HepG2 (cell line): Measurements from ENCODE around the gene LATS2. TPM values are rescaled to one million over a fixed set of nuclear protein-coding genes. Genes with fewer than 3 reads are reported as not detected.

Source experiments
- ARNT2 ChIP-seq: sonication (generic); formaldehyde crosslinking; IDR thresholded peaks from 2 replicates; pipeline ENCODE4 v1.8.0; 2022; ENCODE audit warnings: mild to moderate bottlenecking, low read depth, missing genetic modification reagents, moderate library complexity
- CC2D1A ChIP-seq: sonication (generic); formaldehyde crosslinking; IDR thresholded peaks from 2 replicates; pipeline ENCODE4 v1.8.1; 2023; ENCODE audit warnings: mild to moderate bottlenecking, missing genetic modification reagents
- CEBPB ChIP-seq: IDR thresholded peaks from 2 replicates; pipeline ENCODE4 v1.6.1; 2011; ENCODE audit warnings: low read depth, low read length, improper control_type of control experiment, borderline replicate concordance
- DNMT1 ChIP-seq: sonication (generic); formaldehyde crosslinking; IDR thresholded peaks from 2 replicates; pipeline ENCODE4 v1.5.1; 2020; ENCODE audit warnings: mild to moderate bottlenecking, missing genetic modification reagents
- DPF2 ChIP-seq: sonication (generic); formaldehyde crosslinking; IDR thresholded peaks from 2 replicates; pipeline ENCODE4 v1.4.0; 2020; ENCODE audit warnings: mild to moderate bottlenecking, low read depth, missing genetic modification reagents, borderline replicate concordance
- FLYWCH1 ChIP-seq: sonication (generic); formaldehyde crosslinking; IDR thresholded peaks from 2 replicates; pipeline ENCODE4 v1.8.1; 2023; ENCODE audit warnings: mild to moderate bottlenecking, missing genetic modification reagents
- GATA4 ChIP-seq: sonication (generic); IDR thresholded peaks from 2 replicates; pipeline ENCODE4 v1.6.1; 2016; ENCODE audit warnings: antibody characterized with exemption, low read depth, borderline replicate concordance
- GTF2F1 ChIP-seq: fragments of 150-350 bp; IDR thresholded peaks from 2 replicates; pipeline ENCODE4 v1.6.1; 2014; ENCODE audit warnings: low read length
- HOXA5 ChIP-seq: sonication (generic); formaldehyde crosslinking; IDR thresholded peaks from 2 replicates; pipeline ENCODE4 v1.4.0; 2020; ENCODE audit warnings: missing genetic modification reagents
- KDM4B ChIP-seq: sonication (generic); formaldehyde crosslinking; IDR thresholded peaks from 2 replicates; pipeline ENCODE4 v1.4.0; 2020; ENCODE audit warnings: missing genetic modification reagents
- KDM5A ChIP-seq: fragments of 200-600 bp; sonication (generic); IDR thresholded peaks from 2 replicates; pipeline ENCODE4 v1.7.0; 2018; ENCODE audit warnings: antibody characterized with exemption, mild to moderate bottlenecking, low read length, borderline replicate concordance
- MED8 ChIP-seq: sonication (generic); formaldehyde crosslinking; IDR thresholded peaks from 2 replicates; pipeline ENCODE4 v1.8.1; 2023; ENCODE audit warnings: mild to moderate bottlenecking, missing genetic modification reagents; ENCODE audit not compliant: insufficient replicate concordance
- MXD1 ChIP-seq: sonication (generic); formaldehyde crosslinking; IDR thresholded peaks from 2 replicates; pipeline ENCODE4 v1.4.0; 2020; ENCODE audit warnings: mild to moderate bottlenecking, missing genetic modification reagents
- NFKBIZ ChIP-seq: IDR thresholded peaks from 2 replicates; pipeline ENCODE4 v1.6.1; 2018; ENCODE audit warnings: missing genetic modification reagents, missing compliant biosample characterization
- PLRG1 ChIP-seq: fragments of 450-650 bp; conservative IDR thresholded peaks from 2 replicates; pipeline ENCODE4 v1.6.1; 2016
- RARA ChIP-seq: IDR thresholded peaks from 2 replicates; pipeline ENCODE4 v1.6.1; 2016; ENCODE audit warnings: missing genetic modification reagents, missing compliant biosample characterization
- TBX3 ChIP-seq: fragments of 450-650 bp; IDR thresholded peaks from 2 replicates; pipeline ENCODE4 v1.6.1; 2017; ENCODE audit warnings: antibody characterized with exemption, mild to moderate bottlenecking, inconsistent platforms, borderline replicate concordance
- ZBTB21 ChIP-seq: sonication (generic); formaldehyde crosslinking; IDR thresholded peaks from 2 replicates; pipeline ENCODE4 v1.4.0; 2020; ENCODE audit warnings: missing genetic modification reagents
- ZFP36L1 ChIP-seq: sonication (generic); formaldehyde crosslinking; IDR thresholded peaks from 2 replicates; pipeline ENCODE4 v1.8.0; 2022; ENCODE audit warnings: mild to moderate bottlenecking, missing genetic modification reagents, moderate library complexity
- ZNF136 ChIP-seq: sonication (generic); formaldehyde crosslinking; IDR thresholded peaks from 2 replicates; pipeline ENCODE4 v1.8.1; 2022; ENCODE audit warnings: low read depth, mild to moderate bottlenecking, moderate library complexity, missing genetic modification reagents
- ZNF225 ChIP-seq: sonication (generic); formaldehyde crosslinking; IDR thresholded peaks from 2 replicates; pipeline ENCODE4 v1.4.0; 2020; ENCODE audit warnings: mild to moderate bottlenecking, missing genetic modification reagents
- ZNF343 ChIP-seq: sonication (generic); formaldehyde crosslinking; IDR thresholded peaks from 2 replicates; pipeline ENCODE4 v1.4.0; 2020; ENCODE audit warnings: mild to moderate bottlenecking, missing genetic modification reagents
- ZNF598 ChIP-seq: sonication (generic); formaldehyde crosslinking; IDR thresholded peaks from 2 replicates; pipeline ENCODE4 v1.5.1; 2020; ENCODE audit warnings: mild to moderate bottlenecking, missing genetic modification reagents, borderline replicate concordance
- ZNF761 ChIP-seq: sonication (generic); formaldehyde crosslinking; conservative IDR thresholded peaks from 2 replicates; pipeline ENCODE4 v1.4.0; 2020; ENCODE audit warnings: mild to moderate bottlenecking, missing genetic modification reagents
- ZSCAN12 ChIP-seq: sonication (generic); formaldehyde crosslinking; IDR thresholded peaks from 2 replicates; pipeline ENCODE4 v1.9.0; 2021; ENCODE audit warnings: mild to moderate bottlenecking, missing genetic modification reagents
- ZSCAN22 ChIP-seq: sonication (generic); formaldehyde crosslinking; IDR thresholded peaks from 2 replicates; pipeline ENCODE4 v1.4.0; 2020; ENCODE audit warnings: mild to moderate bottlenecking, missing genetic modification reagents
- ZZZ3 ChIP-seq: sonication (generic); formaldehyde crosslinking; IDR thresholded peaks from 2 replicates; pipeline ENCODE4 v1.4.0; 2020; ENCODE audit warnings: missing genetic modification reagents, mild to moderate bottlenecking, borderline replicate concordance
- polyA plus RNA-seq, 8 experiments: library from polyadenylated mRNA; depleted of rRNA in 3 of 8; stranded (reverse) in 7 of 8; unstranded in 1 of 8; fragments of >200 nt; fragmentation: Illumina TruSeq in 4 of 8; extraction: Trizol in 4 of 8; gene quantifications; 2 replicates each; pipeline versions ENCODE4 v1.2.1 to v1.2.3, GENCODE V29; 2011 to 2016; ENCODE audit warnings: low read depth in 4 of 8, missing spikeins in 1 of 8, mixed read lengths in 1 of 8; ENCODE audit not compliant: insufficient read depth in 1 of 8
- total RNA-seq, 5 experiments: library from RNA; depleted of rRNA; stranded (reverse); fragments of >200 nt; fragmentation: Illumina TruSeq; extraction: Trizol; gene quantifications; 2 replicates each; pipeline ENCODE4 v1.2.3, GENCODE V29; 2016; ENCODE audit warnings: low read depth in 1 of 5
- TF ChIP-seq, protein P1 (sequence below): sonication (generic); formaldehyde crosslinking; IDR thresholded peaks from 2 replicates; pipeline ENCODE4 v1.4.0; 2020; ENCODE audit warnings: missing genetic modification reagents
- TF ChIP-seq, protein P2 (sequence below): sonication (generic); formaldehyde crosslinking; IDR thresholded peaks from 2 replicates; pipeline ENCODE4 v1.5.1; 2020; ENCODE audit warnings: missing genetic modification reagents, mild to moderate bottlenecking, borderline replicate concordance

The LATS2 gene
- total and polyA plus RNA-seq, 2 of the 13 experiments (the other 11 are each of a cell fraction or from before 2014, with no cell fraction given): 7.3 to 8.5 TPM

GRCh38 chr13:20953245-20953931 lies 108.0 kb downstream of the LATS2 start (continued):
- TF ChIP-seq ZNF136 (CRISPR knock-in tag) (peak; percentile 46; the same call in 1 of the 2 replicates), ZNF598 (CRISPR knock-in tag) (no peak), KDM4B (no peak), CEBPB (no peak), RARA (CRISPR knock-in tag) (peak; percentile 82), FLYWCH1 (CRISPR knock-in tag) (no peak), ZBTB21 (CRISPR knock-in tag) (no peak), ZSCAN12 (CRISPR knock-in tag) (no peak), PLRG1 (no peak), ZSCAN22 (CRISPR knock-in tag) (0 out of 2 replicates have a peak, but pooled peaks have one; percentile 36), MXD1 (CRISPR knock-in tag) (no peak), ARNT2 (no peak), ZZZ3 (CRISPR knock-in tag) (no peak), MED8 (CRISPR knock-in tag) (no peak), DPF2 (CRISPR knock-in tag) (peak; percentile 85), HOXA5 (peak; percentile 72; the same call in 1 of the 2 replicates), KDM5A (no peak), ZNF761 (CRISPR knock-in tag) (0 out of 2 replicates have a peak, but pooled peaks have one; percentile 46), ZNF343 (CRISPR knock-in tag) (no peak), TBX3 (peak; percentile 66; the same call in 1 of the 2 replicates), ZNF225 (CRISPR knock-in tag) (no peak), NFKBIZ (CRISPR knock-in tag) (peak; percentile 52; the same call in 1 of the 2 replicates), ZFP36L1 (CRISPR knock-in tag) (peak; percentile 48; the same call in 1 of the 2 replicates), GATA4 (peak; percentile 92; the same call in 1 of the 2 replicates), CC2D1A (CRISPR knock-in tag) (no peak), DNMT1 (CRISPR knock-in tag) (no peak), GTF2F1 (no peak)
- TF ChIP-seq, protein P1, sequence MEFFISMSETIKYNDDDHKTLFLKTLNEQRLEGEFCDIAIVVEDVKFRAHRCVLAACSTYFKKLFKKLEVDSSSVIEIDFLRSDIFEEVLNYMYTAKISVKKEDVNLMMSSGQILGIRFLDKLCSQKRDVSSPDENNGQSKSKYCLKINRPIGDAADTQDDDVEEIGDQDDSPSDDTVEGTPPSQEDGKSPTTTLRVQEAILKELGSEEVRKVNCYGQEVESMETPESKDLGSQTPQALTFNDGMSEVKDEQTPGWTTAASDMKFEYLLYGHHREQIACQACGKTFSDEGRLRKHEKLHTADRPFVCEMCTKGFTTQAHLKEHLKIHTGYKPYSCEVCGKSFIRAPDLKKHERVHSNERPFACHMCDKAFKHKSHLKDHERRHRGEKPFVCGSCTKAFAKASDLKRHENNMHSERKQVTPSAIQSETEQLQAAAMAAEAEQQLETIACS (CRISPR knock-in tag): no peak
- TF ChIP-seq, protein P2, sequence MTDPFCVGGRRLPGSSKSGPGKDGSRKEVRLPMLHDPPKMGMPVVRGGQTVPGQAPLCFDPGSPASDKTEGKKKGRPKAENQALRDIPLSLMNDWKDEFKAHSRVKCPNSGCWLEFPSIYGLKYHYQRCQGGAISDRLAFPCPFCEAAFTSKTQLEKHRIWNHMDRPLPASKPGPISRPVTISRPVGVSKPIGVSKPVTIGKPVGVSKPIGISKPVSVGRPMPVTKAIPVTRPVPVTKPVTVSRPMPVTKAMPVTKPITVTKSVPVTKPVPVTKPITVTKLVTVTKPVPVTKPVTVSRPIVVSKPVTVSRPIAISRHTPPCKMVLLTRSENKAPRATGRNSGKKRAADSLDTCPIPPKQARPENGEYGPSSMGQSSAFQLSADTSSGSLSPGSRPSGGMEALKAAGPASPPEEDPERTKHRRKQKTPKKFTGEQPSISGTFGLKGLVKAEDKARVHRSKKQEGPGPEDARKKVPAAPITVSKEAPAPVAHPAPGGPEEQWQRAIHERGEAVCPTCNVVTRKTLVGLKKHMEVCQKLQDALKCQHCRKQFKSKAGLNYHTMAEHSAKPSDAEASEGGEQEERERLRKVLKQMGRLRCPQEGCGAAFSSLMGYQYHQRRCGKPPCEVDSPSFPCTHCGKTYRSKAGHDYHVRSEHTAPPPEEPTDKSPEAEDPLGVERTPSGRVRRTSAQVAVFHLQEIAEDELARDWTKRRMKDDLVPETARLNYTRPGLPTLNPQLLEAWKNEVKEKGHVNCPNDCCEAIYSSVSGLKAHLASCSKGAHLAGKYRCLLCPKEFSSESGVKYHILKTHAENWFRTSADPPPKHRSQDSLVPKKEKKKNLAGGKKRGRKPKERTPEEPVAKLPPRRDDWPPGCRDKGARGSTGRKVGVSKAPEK (CRISPR knock-in tag): no peak
